ENCODE results near the gene RHBDL2. TPM values are rescaled to one million over a fixed set of nuclear protein-coding genes. Genes with fewer than 3 reads are reported as not detected.

Gene RHBDL2
- total and polyA plus RNA-seq, 9 of the 15 experiments (the other 6 are each of a cell fraction or from before 2014, with no cell fraction given): not detected

GRCh38 chr1:38891753-38892152 lies 49.9 kb downstream of the RHBDL2 start (continued):
- TF ChIP-seq ZNF449 (CRISPR knock-in tag; IDR thresholded peaks at IDR 0.05): no peak
- TF ChIP-seq EGR1 (conservative IDR thresholded peaks at IDR 0.05): peak; percentile 28
- TF ChIP-seq NR2F6 (CRISPR knock-in tag; IDR thresholded peaks at IDR 0.05): no peak
- no peak for TF ChIP-seq RBM14 (IDR thresholded peaks at IDR 0.05; ENCODE audit: borderline replicate concordance, insufficient read depth, low read depth, low read length)
- no peak for TF ChIP-seq SMAD4 (CRISPR knock-in tag; conservative IDR thresholded peaks at IDR 0.05)
- TF ChIP-seq ZBTB2 (IDR thresholded peaks at IDR 0.05): no peak
- no peak for TF ChIP-seq HNRNPLL (IDR thresholded peaks at IDR 0.05; ENCODE audit: low read depth, low read length, poor library complexity, severe bottlenecking)
- no peak for TF ChIP-seq CBFA2T3 (IDR thresholded peaks at IDR 0.05)
- no peak for TF ChIP-seq TRIM25 (IDR thresholded peaks at IDR 0.05; ENCODE audit: borderline replicate concordance)
- TF ChIP-seq USF2 (CRISPR knock-in tag; IDR thresholded peaks at IDR 0.05): no peak
- peak; percentile 40 to 46 (median 41); a peak in 4 of 6 replicates for TF ChIP-seq CTCF (IDR thresholded peaks at IDR 0.05 in 2 of 3, conservative IDR thresholded peaks at IDR 0.05 in 1 of 3; ENCODE audit: insufficient read depth in 2 of 3, low read depth in 1 of 3, low read length in 3 of 3)
- TF ChIP-seq FOXJ2 (tag; IDR thresholded peaks at IDR 0.05): no peak
- no peak for TF ChIP-seq PHB2 (IDR thresholded peaks at IDR 0.05; ENCODE audit: low read depth)
- no peak for TF ChIP-seq SMARCB1 (IDR thresholded peaks at IDR 0.05; ENCODE audit: insufficient read length, low read depth)
- TF ChIP-seq MCM2 (IDR thresholded peaks at IDR 0.05; ENCODE audit: low read depth): no peak
- TF ChIP-seq ZNF436 (CRISPR knock-in tag; IDR thresholded peaks at IDR 0.05): no peak
- TF ChIP-seq SAP30 (IDR thresholded peaks at IDR 0.05; ENCODE audit: borderline replicate concordance, insufficient read depth, low read depth, low read length, poor library complexity, severe bottlenecking): no peak
- TF ChIP-seq ZNF766 (CRISPR knock-in tag; conservative IDR thresholded peaks at IDR 0.05): no peak
- TF ChIP-seq ZNF263 (CRISPR knock-in tag; IDR thresholded peaks at IDR 0.05; ENCODE audit: borderline replicate concordance): no peak

All from K562 (cell line).